Measurements from ENCODE around the gene TRIM72.
A peak's percentile ranks its signal among the peaks of the same experiment; 100 is the strongest.
"Not testable (repeated sequence)": the region's sequence is repeated elsewhere in the genome, so short reads cannot be mapped to it uniquely, and the experiment has no call there.

TRIM72 gene

GRCh38 chr16:31191697-31192428 is 22.1 kb upstream of the TRIM72 start:
- no peak for DNase-seq

DNA sequence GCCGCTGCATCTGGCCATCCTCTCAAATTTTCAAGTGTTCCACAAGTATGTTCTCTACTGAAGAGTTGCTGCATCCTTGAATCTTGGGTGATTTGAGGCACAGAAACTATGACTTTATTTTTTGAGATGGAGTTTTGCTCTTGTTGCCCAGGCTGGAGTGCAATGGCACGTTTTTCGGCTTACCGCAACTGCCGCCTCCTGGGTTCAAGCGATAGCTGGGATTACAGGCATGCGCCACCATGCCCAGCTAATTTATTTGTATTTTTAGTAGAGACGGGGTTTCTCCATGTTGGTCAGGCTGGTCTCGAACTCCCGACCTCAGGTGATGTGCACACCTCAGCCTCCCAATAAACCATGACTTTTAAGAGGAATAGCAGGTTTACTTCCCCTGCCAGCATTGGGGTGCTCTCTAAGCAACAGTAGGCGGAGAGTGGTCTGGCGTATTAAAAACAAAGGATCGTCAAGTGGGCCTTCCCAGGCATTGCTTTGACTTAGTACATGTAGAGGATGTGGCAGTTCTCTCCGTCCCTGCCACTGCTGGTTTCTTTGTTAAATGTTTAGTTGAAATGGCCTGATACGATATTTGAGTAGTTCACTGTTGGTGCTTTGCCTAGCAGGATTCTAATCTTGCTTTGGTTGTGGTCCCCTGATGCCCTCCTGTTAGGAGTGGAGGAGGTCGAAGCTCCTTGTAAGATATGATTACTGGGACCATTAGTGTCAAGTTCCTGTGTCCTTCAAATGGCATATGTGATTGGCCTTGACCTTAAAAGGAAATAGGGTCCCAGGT is 20.9 kb upstream of the TRIM72 start:
- DNase-seq = no peak

GRCh38 chr16:31193874-31194273 is 20.0 kb upstream of the TRIM72 start:
- no peak for DNase-seq

DNA sequence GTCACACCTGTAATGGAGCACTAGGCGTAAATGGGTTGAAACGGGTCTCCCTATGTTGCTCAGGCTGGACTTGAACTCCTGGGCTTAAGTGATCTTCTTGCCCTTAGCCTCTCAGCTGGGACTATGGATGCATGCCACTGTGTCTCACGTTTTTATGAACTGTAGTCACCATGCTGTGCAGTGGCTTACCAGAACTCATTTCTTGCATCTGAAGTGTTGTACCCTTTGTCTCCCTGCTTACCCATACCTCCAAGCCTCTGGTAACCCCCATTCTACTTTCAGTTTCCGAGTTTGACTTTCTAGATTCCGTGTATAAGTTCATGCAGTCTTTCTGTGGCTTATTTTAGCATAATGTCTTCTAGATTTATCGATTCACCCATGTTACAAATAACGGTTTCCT is 19.0 kb upstream of the TRIM72 start:
- DNase-seq = no peak

DNA sequence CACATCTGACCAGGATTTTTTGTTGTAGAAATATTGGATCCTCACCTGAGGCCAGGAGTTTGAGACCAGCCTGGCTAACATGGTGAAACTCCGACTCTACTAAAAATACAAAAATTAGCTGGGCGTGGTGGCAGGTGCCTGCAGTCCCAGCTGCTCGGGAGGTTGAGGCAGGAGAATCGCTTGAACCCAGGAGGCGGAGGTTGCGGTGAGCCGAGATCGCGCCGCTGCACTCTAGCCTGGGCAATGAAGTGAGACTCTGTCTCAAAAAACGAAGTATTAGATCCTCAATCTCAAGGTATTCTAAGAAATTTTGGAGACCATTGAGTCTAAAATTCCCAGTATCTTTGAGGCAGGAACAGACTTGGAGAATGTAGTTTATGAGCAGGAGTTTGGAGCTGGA is 18.1 kb upstream of the TRIM72 start:
- DNase-seq = not testable (repeated sequence)

DNA sequence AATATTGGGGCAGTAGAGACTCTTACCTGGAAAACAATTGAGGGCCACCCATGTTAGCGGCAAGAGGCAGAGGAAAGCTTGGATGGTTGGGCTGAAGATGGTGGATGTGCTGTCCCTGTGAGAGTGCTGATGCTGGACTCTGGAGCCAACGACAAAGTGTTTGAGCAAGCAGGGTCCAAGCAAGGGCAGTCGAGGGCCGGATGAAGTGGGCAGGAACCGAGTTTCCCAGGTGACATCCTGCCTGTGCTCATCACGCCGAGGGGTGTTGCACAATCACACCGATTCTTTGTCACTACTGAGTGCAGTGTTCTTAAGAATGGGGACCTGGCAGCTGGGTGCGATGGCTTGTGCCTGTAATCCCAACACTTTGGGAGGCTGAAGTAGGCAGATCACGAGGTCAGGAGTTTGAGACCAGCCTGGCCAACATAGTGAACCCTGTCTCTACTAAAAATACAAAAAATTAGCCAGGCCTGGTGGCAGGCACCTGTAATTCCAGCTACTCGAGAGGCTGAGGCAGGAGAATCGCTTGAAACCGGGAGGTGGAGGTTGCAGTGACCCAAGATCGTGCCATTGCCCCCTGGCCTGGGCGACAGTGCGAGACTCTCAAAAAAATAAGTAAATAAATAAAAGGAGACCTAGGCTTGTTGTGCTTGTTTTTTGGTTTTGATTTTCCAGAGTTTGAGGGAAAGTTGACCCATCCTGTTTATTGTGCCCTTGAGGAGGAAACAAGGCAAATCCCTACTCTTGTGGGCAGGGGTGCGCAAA is 17.4 kb upstream of the TRIM72 start:
- DNase-seq = no peak

DNA sequence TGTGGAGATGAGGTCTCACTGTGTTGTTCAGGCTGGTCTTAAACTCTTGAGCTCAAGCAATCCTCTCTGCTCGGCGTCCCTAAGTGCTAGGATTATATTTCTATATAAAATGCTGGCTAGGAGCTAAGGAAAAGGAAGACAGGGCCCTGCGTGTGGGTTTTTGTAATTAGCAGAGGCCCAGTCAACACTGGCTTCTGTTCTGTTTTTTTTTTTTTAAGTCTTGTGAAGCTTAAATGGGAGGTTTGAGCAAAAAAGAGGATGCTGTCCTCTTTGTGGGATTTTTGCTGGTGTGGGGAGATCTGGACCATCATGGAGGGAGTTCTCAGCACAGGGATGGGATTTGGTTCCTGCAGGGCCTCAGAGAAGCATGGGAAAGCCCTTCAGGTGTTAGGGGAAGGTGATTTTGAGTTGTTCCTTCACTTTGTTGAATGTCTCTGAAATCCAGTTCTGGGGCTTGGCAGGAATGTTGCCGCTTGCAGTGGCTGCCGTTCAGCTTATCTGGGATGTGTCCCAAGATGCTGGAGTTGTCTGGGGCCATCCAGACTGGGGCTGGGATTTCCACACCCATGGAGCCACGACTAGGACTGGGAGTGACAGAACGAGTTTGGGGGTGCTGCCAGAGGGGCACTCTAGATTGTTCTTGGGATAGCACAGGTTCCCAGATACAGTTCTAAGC is 15.6 kb upstream of the TRIM72 start:
- no peak for DNase-seq

DNA sequence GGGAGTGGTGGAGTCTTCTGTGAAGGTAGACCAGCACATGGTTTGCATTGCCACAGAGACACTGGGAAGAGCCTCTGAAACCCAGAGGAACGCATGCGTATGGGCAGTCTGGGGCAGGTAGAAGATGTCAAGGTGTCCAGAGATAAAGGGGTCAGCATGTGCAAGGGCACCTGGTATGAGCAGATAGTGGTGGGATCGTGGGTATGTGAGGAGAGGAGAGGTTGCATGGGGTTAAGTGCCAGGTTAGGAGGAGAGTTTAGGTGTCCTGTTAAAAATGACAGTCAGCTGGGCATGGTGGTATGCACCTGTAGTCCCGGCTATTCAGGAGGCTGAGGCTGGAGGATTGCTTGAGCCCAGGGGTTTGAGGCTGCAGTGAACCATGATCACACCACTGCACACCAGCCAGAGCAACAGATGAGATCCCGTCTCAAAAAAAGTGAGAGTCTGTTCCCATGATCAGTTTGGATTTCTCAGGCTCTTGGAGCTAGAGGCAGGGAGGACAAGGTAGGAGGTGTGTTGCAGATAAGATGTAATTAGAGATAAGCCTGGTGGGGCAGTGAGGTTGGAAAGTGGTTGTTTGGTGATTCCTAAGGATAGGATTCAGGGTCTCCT is 14.4 kb upstream of the TRIM72 start:
- no peak for DNase-seq

DNA sequence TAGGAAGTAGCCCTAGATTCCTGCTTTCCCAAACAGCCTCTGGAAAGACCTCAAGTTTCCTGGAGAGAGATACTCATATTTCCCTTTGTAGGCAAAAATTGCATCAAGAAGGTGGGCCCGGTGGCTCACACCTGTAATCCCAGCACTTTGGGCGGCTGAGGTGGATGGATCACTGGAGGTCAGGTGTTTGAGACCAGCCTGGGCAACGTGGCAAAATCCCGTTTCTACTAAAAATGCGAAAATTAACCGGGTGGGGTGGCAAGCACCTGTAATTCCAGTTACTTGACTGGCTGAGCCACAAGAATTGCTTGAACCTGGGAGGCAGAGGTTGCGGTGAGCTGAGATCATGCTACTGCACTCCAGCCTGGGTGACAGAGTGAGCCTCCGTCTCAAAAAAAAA is 13.8 kb upstream of the TRIM72 start:
- not testable (repeated sequence) for DNase-seq

GRCh38 chr16:31200821-31201568 is 12.9 kb upstream of the TRIM72 start:
- DNase-seq = peak; percentile 67

DNA sequence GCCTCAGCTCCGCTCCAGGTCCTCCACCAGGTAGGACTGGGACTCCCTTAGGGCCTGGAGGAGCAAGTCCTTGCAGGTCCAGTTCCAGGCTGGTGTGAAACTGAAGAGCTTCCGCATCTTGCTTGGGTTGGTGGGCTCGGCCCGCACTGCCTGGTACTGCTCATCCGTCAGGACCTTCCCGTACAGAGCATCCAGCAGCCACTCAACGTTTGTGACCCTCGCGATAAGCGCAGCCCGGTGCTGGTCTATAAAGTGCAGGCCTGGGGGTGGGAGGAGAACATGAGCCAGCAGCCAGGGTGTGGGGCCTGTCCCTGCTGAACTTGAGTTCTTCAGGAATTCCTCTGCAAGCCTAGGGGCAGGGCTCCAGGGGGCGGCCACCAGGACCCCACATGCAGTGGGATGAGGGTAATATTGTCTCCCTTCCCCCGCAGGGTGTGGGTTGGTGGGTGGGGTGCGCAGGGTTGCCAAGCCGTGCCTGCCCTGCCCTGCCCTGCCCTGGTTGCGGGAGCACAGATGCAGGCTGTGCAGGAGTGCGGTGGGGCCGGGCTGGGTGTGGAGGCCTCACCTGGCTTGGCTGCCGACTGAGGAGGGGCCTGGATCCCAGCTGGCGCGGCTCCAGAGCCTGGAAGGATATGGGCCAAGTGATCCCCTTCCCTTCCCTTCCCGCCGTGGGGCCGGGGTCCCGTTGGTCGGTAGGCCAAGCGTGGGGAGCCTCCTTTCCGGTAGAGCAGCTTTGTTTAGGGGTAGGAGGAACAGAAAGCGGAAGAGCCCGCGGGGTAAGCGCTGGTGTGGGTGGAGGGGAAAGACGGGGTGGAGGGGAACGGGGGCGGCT is 12.1 kb upstream of the TRIM72 start:
- DNase-seq = no peak

GRCh38 chr16:31202414-31203375 is 11.2 kb upstream of the TRIM72 start, which contains the start of gene PYCARD:
Gene PYCARD, minus strand, starts transcription at chr16:31202760. Its CDS starts 70 bp downstream, at chr16:31202690.
- peak; percentile 51 for DNase-seq

DNA sequence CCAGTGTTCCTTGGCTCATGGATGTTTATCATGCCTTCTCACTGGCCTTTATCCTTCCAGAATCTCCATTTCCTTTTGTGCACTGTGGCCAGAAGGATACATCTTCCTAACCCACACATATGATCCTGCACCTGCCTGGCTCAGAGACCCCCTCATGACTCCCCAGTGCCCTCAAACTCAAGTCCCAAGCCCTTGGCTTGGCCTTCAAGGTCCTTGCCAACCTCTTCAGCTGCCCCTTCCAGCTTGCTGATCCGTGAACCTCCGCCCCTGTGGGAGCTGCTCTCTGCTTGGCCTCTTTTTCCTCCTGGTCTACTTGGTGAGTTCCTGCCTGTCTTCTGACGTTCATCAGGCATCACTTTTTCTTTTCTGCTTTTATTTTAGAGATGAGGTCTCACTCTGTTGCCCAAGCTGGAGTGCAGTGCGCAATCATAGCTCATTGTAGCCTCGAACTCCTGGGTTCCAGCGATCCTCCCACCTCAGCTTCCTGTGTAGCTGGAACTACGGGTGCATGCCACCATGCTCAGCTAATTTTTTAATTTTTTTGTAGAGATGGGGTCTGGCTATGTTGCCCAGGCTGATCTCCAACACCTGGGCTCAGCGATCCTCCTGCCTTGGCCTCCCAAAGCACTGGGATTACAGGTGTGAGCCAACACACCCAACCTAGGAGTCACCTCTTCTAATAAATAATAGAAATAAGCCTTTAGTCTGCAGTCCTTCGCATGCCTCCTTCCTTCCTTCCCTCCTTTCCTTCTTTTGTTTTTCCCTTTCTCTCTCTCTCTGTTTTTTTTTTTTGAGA is 8.8 kb upstream of the TRIM72 start:
- DNase-seq = no peak

- no peak for DNase-seq
Observed at GRCh38 chr16:31206776-31207175, 7.1 kb upstream of the TRIM72 start.

GRCh38 chr16:31213342-31213741 is 577 bp upstream of the TRIM72 start:
- DNase-seq = no peak

DNA sequence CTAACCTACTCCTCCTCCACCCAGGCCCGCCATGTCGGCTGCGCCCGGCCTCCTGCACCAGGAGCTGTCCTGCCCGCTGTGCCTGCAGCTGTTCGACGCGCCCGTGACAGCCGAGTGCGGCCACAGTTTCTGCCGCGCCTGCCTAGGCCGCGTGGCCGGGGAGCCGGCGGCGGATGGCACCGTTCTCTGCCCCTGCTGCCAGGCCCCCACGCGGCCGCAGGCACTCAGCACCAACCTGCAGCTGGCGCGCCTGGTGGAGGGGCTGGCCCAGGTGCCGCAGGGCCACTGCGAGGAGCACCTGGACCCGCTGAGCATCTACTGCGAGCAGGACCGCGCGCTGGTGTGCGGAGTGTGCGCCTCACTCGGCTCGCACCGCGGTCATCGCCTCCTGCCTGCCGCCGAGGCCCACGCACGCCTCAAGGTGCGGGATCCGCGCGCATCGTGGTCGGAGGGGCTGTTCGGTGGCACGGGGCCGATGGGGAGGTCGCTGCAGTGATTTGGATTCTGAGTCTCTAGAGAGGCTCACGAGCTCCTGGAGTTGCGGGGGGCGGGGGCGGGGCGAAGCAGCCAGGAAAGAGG is 878 bp downstream of the TRIM72 start:
- no peak for DNase-seq

GRCh38 chr16:31215287-31216162 is 1.6 kb downstream of the TRIM72 start:
- DNase-seq = no peak

Data from activated CD4-positive, alpha-beta T cell treated with anti-CD3 and anti-CD28 coated beads for 48 hours (primary cell).